Measurements from ENCODE around the gene SCN2B. TPM values are rescaled to one million over a fixed set of nuclear protein-coding genes. Genes with fewer than 3 reads are reported as not detected.

Gene SCN2B
- total RNA-seq, 1 donor from 2014 or later = 0.39 TPM

- peaks cover 4% of the 10 kb centered on the region for H3K27me3 Mint-ChIP-seq (ENCODE audit: unreplicated experiment)
- H3K9me3 Mint-ChIP-seq (ENCODE audit: unreplicated experiment) = peaks cover 11% of the 10 kb centered on the region
- TF ChIP-seq, protein P1, sequence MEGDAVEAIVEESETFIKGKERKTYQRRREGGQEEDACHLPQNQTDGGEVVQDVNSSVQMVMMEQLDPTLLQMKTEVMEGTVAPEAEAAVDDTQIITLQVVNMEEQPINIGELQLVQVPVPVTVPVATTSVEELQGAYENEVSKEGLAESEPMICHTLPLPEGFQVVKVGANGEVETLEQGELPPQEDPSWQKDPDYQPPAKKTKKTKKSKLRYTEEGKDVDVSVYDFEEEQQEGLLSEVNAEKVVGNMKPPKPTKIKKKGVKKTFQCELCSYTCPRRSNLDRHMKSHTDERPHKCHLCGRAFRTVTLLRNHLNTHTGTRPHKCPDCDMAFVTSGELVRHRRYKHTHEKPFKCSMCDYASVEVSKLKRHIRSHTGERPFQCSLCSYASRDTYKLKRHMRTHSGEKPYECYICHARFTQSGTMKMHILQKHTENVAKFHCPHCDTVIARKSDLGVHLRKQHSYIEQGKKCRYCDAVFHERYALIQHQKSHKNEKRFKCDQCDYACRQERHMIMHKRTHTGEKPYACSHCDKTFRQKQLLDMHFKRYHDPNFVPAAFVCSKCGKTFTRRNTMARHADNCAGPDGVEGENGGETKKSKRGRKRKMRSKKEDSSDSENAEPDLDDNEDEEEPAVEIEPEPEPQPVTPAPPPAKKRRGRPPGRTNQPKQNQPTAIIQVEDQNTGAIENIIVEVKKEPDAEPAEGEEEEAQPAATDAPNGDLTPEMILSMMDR (IDR thresholded peaks at IDR 0.05; ENCODE audit: partially characterized antibody, unreplicated experiment) = no peak
- no peaks in the 10 kb centered on the region for H3K36me3 Mint-ChIP-seq (ENCODE audit: unreplicated experiment)
- no peak overlapping the region for H3K4me3 Mint-ChIP-seq (ENCODE audit: unreplicated experiment)
- no peak overlapping the region for H3K27ac Mint-ChIP-seq (ENCODE audit: unreplicated experiment)
- H3K4me1 Mint-ChIP-seq (ENCODE audit: low read depth, unreplicated experiment) = peaks cover 3% of the 10 kb centered on the region
- DNase-seq = no peak
These were observed 13.6 kb downstream of the SCN2B start for GRCh38 chr11:118162846-118163245.

DNA sequence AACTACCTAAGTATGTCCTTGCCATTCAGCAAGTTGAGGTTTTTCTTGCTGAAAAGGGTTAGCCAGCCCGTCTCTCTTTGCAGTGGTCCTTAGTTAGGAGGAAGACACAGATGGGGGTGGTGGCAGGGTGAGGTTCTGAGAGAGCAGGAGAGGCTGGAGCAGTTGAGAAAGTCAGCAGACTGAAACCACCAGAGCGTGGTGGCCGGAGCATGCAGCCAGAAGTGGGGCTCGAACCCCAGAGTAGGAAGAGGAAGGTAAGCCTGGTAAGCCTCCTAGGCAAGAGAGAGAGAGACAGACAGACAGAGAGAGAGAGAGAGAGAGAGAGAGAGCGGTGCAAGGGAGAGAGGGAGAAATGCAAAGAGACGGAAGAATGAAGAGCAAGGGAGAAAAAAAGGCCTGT, 14.7 kb downstream of the SCN2B start:
- TF ChIP-seq, protein P1 (IDR thresholded peaks at IDR 0.05; ENCODE audit: partially characterized antibody, unreplicated experiment) = no peak
- Mint-ChIP-seq H3K27me3 (ENCODE audit: unreplicated experiment) (peaks cover 10% of the 10 kb centered on the region), H3K4me3 (ENCODE audit: unreplicated experiment) (peak overlapping the region; percentile 42)

GRCh38 chr11:118157186-118157895, 19.1 kb downstream of the SCN2B start:
- peaks cover 6% of the 10 kb centered on the region for H3K9me3 Mint-ChIP-seq (ENCODE audit: unreplicated experiment)
- no peak for DNase-seq
- TF ChIP-seq, protein P1 (IDR thresholded peaks at IDR 0.05; ENCODE audit: partially characterized antibody, unreplicated experiment) = no peak
- no peaks in the 10 kb centered on the region for H3K36me3 Mint-ChIP-seq (ENCODE audit: unreplicated experiment)
- H3K4me1 Mint-ChIP-seq (ENCODE audit: low read depth, unreplicated experiment) = peaks cover 14% of the 10 kb centered on the region
- no peak overlapping the region for H3K27ac Mint-ChIP-seq (ENCODE audit: unreplicated experiment)
- peaks cover 25% of the 10 kb centered on the region for H3K27me3 Mint-ChIP-seq (ENCODE audit: unreplicated experiment)
- H3K4me3 Mint-ChIP-seq (ENCODE audit: unreplicated experiment) = no peak overlapping the region

More for the DNA sequence above, 14.7 kb downstream of the SCN2B start:
- H3K4me1 Mint-ChIP-seq (ENCODE audit: low read depth, unreplicated experiment) = peaks cover 5% of the 10 kb centered on the region
- peaks cover 10% of the 10 kb centered on the region for H3K9me3 Mint-ChIP-seq (ENCODE audit: unreplicated experiment)
- no peaks in the 10 kb centered on the region for H3K36me3 Mint-ChIP-seq (ENCODE audit: unreplicated experiment)
- H3K27ac Mint-ChIP-seq (ENCODE audit: unreplicated experiment) = no peak overlapping the region
- no peak for DNase-seq

- Mint-ChIP-seq H3K27ac (ENCODE audit: unreplicated experiment) (no peak overlapping the region), H3K4me3 (ENCODE audit: unreplicated experiment) (no peak overlapping the region), H3K9me3 (ENCODE audit: unreplicated experiment) (peaks cover 4% of the 10 kb centered on the region), H3K36me3 (ENCODE audit: unreplicated experiment) (no peaks in the 10 kb centered on the region), H3K4me1 (ENCODE audit: low read depth, unreplicated experiment) (peaks cover 14% of the 10 kb centered on the region), H3K27me3 (ENCODE audit: unreplicated experiment) (peaks cover 27% of the 10 kb centered on the region)
- DNase-seq = no peak
- TF ChIP-seq, protein P1 (IDR thresholded peaks at IDR 0.05; ENCODE audit: partially characterized antibody, unreplicated experiment) = peak; percentile 9
These were observed 19.8 kb downstream of the SCN2B start for GRCh38 chr11:118156531-118157185.

All from glutamatergic neuron (in vitro differentiated cells).